NCI-H524 (cell line): ENCODE data around the gene METTL17.
"Not testable (repeated sequence)": the region's sequence is repeated elsewhere in the genome, so short reads cannot be mapped to it uniquely, and the experiment has no call there.

Experiments used
- DNase-seq, 2 experiments: peaks; one replicate each; lab custom pipeline; 2025; lab: John Stamatoyannopoulos, UW

The METTL17 gene

GRCh38 chr14:21024585-21025370 is 35.0 kb downstream of the METTL17 start, which contains the start of gene NDRG2:
TSS of gene NDRG2 (minus strand) at chr14:21025061. CDS start at chr14:21023315, 1,746 bp downstream.
- DNase-seq = peak; percentile 49 to 70

DNA sequence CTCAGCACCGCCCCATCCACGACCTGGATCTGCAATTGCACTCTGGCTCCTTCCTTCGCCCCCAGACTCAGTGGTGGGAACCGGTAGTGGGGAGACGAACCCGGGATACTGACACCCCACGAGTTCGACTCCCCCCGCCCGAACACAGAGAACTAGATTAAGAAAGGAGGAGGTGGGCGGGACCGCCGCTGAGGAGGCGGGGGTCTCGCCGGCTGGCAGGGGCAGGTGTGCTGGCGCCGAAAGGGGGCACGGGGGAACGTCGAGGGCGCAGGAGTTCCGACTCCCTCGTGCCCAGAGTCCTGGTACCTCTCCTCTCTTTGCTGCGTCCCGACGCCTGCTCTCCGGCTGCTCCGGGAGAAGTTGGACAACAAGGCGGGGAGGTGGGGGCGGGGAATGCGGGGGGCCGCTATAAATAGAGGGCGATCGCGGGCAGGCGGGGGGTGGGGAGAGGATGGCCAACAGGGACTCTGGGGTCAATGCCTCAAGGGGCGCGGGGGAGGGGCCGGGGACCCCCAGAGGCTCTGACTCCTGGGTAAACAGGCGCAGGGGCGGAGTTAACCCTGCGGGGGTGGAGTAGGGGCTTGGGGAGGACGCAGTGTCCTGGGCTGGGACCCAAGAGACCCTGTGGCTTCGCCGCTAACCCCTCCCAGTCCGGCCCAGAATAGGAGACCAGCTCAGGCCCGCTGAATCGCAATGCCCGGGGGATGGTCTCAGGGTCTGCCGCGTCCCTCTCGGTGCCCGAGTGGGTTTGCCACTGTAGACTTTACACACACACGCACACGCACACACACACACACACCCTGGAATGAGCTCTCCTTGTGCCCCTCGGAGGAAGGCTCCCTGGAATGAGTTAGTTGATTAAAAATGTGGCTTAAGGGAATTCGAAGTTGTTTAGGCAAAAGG is 35.8 kb downstream of the METTL17 start:
- DNase-seq = peak in 1 of 2 experiments; percentile 36

- no peak for DNase-seq
Measured at GRCh38 chr14:21026274-21026987, 36.7 kb downstream of the METTL17 start.

DNA sequence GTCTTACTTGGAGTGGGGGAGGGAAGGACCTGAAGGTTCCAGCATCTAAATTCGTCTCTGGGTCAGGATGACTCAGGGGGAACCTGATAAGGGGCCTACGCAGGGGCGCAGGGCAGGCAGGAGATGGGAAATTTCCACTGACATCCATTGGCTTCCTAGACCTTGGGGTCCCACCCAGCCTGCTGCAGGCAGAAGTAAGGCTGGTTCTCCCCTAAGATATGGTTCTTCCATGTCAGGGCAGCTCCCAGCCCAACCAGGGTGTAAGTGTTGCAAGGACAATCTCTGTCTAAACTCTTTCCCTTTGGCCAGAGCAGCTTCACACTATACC is 37.2 kb downstream of the METTL17 start:
- no peak for DNase-seq

DNA sequence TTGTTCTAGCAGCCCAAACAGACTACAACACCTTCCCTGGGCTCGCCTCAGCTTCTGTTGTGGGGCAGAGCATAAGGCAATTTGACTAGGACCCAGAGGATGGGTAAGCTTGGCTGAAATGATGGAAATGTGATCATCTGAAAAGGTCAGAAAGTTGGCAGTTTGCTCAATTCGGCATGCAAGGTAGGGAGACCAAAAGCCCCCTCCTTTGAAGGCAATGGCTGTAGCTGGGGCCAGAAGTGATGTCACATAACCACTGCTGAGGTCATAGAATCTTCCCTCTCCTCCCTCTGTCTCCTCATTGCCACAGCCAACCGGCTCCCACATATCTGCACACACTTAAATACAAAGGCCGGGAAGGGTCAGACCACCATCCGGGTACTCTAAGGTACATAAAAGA is 40.1 kb downstream of the METTL17 start, which contains the start of gene TPPP2:
TPPP2 (plus strand) TSS at position 301 of the 400 bp plus-strand sequence. CDS start 365 bp downstream, outside the sequence.
- no peak for DNase-seq

- DNase-seq = no peak
Measured at GRCh38 chr14:21030531-21030930, 40.8 kb downstream of the METTL17 start.

- DNase-seq = no peak
Measured at GRCh38 chr14:21032326-21033132, 42.7 kb downstream of the METTL17 start.

DNA sequence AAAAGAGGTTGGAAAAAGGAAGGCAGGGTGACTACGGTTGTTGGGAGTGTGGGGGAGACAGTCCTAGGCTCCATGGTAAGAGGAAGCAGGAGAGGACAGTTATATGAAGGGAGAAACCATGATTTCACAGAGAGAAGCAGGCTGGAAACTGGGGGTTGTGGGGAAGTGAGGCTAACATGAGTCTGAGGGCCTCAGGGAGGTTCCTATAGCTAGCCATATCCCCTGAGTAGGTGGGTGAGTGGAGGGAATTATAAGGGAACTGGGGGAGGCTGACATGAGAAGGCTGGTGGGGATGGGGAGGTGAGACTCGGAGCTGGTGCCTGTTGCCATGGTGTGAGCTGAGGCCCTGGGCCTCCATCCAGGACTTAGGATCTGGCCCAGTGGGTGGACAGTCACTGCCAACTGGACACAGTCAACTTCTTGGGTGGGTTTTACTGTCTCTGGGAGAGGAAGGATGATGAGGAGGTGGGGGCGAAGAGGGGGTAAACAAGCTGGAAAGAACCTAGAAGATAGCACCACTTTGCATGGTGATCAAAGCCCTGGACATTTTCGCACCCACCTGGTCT is 43.4 kb downstream of the METTL17 start:
- no peak for DNase-seq

- no peak for DNase-seq
Measured at GRCh38 chr14:21034707-21035106, 44.9 kb downstream of the METTL17 start, which contains the start of gene RNASE13. TSS of gene RNASE13 (minus strand) at chr14:21034807. CDS start at chr14:21034288, 519 bp downstream.

DNA sequence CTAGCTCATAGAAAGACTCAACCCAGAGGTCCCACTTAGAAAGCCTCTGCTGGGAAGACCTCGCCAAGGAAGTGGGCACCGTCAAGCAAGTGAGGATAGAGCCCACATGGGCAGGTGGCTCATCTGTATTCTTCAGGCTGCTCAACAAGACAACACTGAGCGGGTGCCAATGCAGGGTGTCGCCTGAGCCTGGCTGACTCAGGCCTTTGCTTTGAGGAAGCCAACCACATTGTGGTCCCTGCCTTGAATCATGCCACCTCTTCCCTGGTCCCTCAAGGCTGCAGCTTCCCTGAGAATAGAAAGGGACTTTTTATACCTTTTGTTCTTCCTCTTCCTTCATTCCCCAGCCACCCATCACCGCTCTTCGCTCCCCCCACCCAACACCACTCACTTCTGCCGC is 47.0 kb downstream of the METTL17 start:
- no peak for DNase-seq

DNA sequence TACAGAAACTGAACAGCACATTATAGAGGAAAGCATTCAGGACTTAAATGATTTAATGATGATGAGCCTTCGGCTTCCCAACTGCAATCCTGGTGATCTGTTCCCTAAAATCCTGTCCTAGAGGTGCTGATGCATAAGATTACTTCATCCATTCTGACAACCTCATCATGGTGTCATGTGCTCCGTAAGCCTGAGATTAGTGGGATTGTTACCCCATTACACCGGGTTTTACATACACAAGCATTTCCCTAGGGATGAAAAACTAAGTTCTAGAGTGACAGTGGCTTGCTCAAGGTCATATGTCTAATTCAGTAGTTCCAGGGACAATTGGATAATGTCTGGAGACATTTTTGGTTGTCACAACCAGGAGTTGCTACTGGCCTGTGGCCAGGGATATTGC is 47.4 kb downstream of the METTL17 start:
- DNase-seq = no peak

DNA sequence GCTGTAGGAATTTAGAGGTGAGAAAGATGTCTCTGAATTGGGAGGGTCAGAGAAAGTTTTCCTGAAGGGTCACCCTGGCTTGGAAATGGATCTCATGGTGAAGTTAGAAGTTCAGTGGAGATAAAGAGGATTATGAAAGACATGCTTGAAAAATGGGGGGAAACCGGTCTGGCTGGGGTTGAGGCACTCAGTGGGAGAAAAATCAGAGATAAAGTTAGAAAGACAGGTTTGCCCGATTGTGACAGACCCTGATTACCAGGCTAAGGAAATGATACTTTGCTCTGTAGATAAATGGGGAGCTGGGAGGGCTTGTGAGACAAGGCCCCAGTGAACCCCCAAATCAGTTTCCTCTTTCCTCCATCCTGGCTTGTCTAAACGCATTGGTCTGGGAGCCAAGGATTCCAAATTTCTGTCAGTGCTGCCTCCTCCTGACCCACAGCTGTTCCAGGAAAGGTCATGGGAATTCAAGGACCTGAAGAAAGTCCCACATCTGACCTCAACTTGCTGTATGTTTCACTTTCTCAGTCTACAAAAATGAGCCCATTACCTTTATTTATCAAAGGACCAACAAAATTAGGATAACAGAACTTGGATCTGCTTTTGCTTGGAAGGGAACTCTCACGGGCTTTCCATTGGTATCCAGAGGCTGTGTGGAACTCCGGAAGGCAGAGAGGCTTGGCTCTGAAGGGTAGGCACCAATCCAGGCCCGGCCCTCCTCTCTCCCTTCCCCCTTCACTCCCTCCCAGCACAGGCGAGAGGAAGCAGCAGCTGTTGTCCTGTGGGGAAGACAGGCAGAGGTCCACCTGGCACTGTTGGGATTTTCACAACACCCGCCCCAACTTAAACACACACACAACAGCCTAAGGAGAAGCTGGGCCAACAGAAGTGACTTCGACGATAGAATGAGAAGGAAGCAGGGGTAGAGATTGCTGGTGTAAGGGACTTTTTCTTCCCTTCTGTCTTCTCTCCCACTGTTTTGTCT is 49.0 kb downstream of the METTL17 start:
- peak; percentile 87 to 95 for DNase-seq

DNA sequence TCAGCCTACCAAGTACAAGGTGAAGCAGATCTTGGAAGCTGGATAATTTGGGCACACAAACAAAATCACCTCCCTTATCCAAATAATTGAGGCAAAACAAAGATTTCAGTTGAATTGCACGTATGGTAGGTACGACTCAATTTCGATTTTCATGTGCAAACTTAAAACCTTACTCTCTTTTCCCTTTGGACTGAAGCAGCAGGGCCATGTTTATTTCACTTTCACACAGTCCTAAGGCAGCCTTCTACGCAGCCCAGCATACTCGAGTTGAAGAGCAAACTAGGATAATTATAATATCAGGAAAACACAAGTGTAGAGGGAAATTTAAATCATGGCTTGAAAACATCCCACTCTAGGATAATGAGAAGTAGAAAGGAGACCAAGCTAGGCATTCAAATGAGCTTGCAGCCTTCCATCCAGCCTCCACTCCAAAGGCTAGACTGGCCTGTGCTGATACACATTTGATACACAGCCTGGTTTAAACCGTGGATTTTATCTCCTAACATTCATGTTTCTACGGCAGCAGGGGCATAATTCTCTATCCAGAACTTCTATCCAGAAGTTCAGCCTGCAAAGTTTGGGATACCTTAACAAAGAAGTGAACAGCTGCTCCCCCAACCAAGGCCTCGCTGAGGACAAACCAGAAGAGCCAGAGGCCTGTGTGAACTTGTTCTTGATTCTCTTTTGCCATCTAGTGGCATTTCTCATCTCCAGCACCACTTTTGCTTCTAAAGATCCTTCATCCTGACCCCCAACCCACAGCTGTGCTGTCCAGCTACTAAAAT is 50.0 kb downstream of the METTL17 start:
- peak; percentile 49 to 85 for DNase-seq

GRCh38 chr14:21040370-21040925 is 50.7 kb downstream of the METTL17 start:
- DNase-seq = no peak

DNA sequence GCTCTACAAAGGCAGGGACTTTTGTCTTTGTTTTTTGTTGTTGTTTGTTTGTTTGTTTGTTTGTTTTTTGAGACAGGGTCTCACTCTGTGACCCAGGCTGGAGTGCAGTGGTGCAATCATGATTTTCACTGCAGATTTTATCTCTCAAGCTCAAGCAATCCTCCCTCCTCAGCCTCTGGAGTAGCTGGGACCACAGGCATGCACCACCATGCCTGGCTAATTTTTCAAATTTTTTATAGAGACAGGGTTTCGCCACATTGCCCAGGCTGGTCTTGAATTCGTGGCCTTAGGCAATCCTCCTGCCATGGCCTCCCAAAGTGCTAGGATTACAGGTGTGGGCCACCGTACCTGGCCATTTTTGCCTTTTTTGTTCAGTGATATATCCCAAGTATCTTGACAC is 51.2 kb downstream of the METTL17 start:
- DNase-seq = not testable (repeated sequence)

GRCh38 chr14:21041676-21042433 is 52.1 kb downstream of the METTL17 start, which contains the start of gene RNASE7:
TSS of gene RNASE7 (plus strand) at chr14:21042362. CDS start at chr14:21042993, 631 bp downstream.
- no peak for DNase-seq

DNA sequence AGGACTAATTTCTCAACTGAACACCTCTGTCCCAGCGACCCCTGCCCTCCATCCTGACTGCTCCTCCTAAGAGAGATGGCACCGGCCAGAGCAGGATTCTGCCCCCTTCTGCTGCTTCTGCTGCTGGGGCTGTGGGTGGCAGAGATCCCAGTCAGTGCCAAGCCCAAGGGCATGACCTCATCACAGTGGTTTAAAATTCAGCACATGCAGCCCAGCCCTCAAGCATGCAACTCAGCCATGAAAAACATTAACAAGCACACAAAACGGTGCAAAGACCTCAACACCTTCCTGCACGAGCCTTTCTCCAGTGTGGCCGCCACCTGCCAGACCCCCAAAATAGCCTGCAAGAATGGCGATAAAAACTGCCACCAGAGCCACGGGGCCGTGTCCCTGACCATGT is 53.1 kb downstream of the METTL17 start:
- DNase-seq = no peak
